ENCODE results near the gene KRT14.
"Not testable (repeated sequence)": the region's sequence is repeated elsewhere in the genome, so short reads cannot be mapped to it uniquely, and the experiment has no call there.

KRT14 gene

DNA sequence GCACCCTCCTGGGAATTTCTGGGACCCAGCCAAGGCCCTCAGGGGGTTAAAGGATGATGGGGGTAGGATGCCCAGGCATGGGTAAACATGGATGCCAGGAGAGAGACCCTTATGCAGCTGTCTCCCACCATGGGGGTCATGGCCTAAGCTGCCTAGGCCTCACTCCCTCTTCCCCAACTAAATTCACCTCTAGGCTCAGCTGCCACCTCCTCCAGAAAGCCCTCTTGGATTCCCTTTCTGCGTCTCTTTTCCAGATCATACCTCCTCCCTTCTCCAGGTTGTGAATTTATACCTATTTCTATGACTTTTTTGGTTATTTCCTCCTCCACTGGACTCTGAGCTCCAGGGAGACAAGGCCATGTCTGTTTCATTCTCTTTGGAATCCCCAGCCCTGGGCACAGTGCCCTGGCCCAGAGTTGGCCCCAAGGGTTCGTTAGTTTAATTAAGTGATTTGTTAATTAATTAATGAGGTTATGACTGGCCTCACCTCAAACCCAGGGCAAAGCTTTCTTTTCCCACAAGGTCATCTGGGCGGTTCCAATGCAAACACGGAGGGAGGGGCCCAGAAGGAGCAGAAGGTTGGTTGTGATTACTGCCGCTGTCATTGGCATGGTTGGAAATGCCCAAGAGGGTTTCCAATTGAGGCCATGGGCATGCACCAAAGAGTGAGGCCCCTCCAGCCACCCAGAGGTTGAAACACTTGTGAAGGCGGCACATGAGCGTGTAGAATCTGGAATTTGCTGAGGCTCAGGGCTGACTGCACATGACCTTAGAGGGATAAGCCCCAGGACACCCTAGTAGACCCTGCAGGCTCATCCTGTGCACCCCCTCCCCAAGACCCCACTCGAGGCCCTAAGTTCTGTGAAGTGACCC is 44.6 kb upstream of the KRT14 start:
- no peak overlapping the region for H3K4me3 ChIP-seq (ENCODE audit: low read depth, low read length)
- TF ChIP-seq, protein P1, sequence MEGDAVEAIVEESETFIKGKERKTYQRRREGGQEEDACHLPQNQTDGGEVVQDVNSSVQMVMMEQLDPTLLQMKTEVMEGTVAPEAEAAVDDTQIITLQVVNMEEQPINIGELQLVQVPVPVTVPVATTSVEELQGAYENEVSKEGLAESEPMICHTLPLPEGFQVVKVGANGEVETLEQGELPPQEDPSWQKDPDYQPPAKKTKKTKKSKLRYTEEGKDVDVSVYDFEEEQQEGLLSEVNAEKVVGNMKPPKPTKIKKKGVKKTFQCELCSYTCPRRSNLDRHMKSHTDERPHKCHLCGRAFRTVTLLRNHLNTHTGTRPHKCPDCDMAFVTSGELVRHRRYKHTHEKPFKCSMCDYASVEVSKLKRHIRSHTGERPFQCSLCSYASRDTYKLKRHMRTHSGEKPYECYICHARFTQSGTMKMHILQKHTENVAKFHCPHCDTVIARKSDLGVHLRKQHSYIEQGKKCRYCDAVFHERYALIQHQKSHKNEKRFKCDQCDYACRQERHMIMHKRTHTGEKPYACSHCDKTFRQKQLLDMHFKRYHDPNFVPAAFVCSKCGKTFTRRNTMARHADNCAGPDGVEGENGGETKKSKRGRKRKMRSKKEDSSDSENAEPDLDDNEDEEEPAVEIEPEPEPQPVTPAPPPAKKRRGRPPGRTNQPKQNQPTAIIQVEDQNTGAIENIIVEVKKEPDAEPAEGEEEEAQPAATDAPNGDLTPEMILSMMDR (IDR thresholded peaks at IDR 0.05; ENCODE audit: borderline replicate concordance, insufficient read depth, low read depth, low read length), result no peak

DNA sequence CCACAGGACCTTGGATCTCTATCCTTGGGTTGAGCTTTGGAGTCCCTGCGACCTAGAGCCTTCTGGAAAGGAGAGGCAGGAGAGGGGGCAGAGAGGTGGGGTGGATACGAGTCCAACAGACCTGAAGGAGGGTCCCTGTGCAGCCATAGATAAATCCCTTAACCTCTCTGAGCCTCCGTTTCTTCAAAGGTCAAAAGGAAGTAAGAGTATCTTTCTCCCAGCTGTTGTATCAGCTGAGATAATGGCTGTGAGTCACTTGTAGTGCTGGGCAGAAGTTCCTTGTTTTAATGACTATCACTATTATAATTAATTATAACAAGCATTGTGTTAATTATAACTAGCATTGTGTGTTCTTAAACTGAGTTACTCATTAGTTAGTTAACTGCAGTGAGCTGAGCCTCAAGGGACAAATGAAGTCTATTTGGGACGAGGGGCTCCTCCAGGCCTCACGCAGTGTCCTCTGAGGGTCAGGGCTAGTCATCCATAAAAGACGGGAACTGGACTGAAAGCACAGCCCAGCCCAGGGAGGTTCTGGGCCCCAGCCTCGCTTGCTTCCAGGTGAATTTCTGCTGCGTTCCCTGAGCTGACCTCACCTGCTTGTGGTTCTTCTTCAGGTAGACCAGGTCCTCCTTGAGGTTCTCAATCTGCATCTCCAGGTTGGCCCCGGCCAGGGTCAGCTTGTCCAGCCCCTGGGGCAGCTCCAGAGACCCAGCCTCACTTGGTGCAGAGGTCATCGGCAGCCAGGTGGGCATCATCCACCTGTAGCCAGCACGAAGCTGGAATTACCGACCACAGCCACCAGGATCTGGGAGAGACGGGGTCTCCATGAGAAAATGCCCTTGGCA is 43.4 kb upstream of the KRT14 start:
- TF ChIP-seq, protein P1 (IDR thresholded peaks at IDR 0.05; ENCODE audit: borderline replicate concordance, insufficient read depth, low read depth, low read length), result no peak
- H3K4me3 ChIP-seq (ENCODE audit: low read depth, low read length), result no peak overlapping the region

DNA sequence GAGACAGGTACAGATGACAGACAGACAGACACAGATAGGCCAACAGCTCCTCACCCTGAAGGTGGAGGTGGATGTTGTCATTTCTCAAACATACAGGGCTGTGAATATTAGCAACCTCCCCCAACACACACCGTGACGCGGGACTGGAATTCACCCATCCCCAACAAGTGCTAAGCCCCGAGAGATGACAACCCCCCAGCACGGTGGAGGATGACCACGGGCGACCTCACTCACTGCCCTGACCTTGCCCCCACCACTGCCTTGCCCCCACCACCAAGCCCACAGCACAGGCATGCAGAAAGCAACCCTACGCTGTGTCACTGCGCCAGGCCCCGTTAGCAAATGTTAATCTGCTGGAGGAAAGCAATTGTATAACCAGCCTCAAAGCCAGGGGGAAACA is 42.6 kb upstream of the KRT14 start:
- no peak overlapping the region for H3K4me3 ChIP-seq (ENCODE audit: low read depth, low read length)
- TF ChIP-seq, protein P1 (IDR thresholded peaks at IDR 0.05; ENCODE audit: borderline replicate concordance, insufficient read depth, low read depth, low read length), result no peak

- not testable (repeated sequence) for H3K4me3 ChIP-seq (ENCODE audit: low read depth, low read length)
Observed at GRCh38 chr17:41628621-41629255, 42.0 kb upstream of the KRT14 start.

- not testable (repeated sequence) for H3K4me3 ChIP-seq (ENCODE audit: low read depth, low read length)
Observed at GRCh38 chr17:41628073-41628370, 41.3 kb upstream of the KRT14 start.

DNA sequence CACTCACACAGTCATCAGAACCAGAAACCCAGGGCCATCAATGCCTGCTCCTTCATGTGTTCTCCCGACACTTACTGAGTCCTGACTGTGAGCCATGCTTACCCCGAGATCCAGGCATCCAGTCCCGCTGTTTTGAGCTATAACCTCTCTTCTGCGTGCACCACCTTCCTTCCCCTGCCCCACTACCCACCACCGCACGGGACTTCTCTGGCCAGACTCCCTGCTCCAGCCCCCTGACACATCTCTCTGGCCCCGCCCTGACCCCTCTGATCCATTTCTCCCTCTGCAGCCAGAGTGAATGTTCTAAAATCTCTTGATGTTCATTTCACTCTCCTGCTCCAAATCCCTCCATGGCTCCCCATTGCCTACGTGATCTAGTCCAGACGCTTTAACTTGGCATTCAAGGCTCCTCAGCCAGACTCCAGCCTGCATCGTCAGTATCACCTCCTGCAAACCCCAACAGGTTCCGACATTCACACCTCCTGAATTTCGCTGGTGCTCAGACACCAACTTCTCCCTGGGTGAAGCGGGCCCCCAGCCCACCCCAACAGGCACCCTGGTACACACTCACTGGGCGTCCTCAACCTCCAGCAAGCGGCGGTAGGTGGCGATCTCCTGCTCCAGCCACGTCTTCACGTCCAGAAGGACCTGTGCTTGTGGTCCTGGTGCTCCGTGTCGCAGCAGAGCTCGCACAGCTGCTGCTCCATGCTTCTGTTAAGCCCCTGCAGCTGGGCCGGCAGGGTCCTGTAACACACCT is 40.8 kb upstream of the KRT14 start:
- TF ChIP-seq, protein P1 (IDR thresholded peaks at IDR 0.05; ENCODE audit: borderline replicate concordance, insufficient read depth, low read depth, low read length), result no peak
- H3K4me3 ChIP-seq (ENCODE audit: low read depth, low read length), result no peak overlapping the region

DNA sequence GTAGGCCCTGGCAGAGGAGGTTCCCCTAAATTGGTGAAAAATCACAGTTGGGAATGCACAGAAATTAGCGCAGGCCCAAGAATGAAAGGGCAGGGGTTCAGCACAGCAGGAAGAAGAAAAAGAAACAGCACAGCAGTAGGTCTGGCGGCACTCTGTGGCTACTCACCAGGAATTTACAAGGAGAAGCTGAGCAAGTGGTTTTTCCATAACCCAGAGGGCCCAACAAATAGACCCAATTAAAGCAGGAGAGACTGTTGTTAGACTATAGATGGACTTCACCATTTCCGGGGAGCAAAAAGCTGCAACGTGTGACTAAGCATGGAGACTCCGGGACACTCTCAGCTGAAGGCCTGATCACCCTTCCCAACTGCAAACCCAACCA is 40.2 kb upstream of the KRT14 start:
- not testable (repeated sequence) for H3K4me3 ChIP-seq (ENCODE audit: low read depth, low read length)

GRCh38 chr17:41626028-41626913 is 39.6 kb upstream of the KRT14 start:
- not testable (repeated sequence) for H3K4me3 ChIP-seq (ENCODE audit: low read depth, low read length)

Measured in GM12875 (cell line).